Smooth muscle cell (in vitro differentiated cells): ENCODE measurements around the gene CAMTA1. TPM values are rescaled to one million over a fixed set of nuclear protein-coding genes. Genes with fewer than 3 reads are reported as not detected.

ENCODE experiments used
- DNase-seq: peaks from one replicate; lab custom pipeline; 2025; ENCODE audit not compliant: unreplicated experiment; lab: John Stamatoyannopoulos, UW
- H2AFZ ChIP-seq: fragments of 200-600 bp; sonication (generic); 2 replicates; pipeline ENCODE4 v1.6.0; 2016; ENCODE audit warnings: antibody characterized with exemption, low read depth, mild to moderate bottlenecking
- H3F3A ChIP-seq: fragments of 200-600 bp; sonication (generic); 2 replicates; pipeline ENCODE4 v1.6.0; 2017; ENCODE audit warnings: antibody characterized with exemption, low read depth
- H3K27ac ChIP-seq: fragments of 200-600 bp; sonication (generic); 2 replicates; pipeline ENCODE4 v1.5.1; 2016; ENCODE audit warnings: low read depth, mild to moderate bottlenecking
- H3K27me3 ChIP-seq: fragments of 200-600 bp; sonication (generic); 2 replicates; pipeline ENCODE4 v1.6.1; 2016; ENCODE audit warnings: low read depth, mild to moderate bottlenecking
- H3K36me3 ChIP-seq: fragments of 200-600 bp; sonication (generic); 2 replicates; pipeline ENCODE4 v1.5.1; 2016; ENCODE audit warnings: low read depth
- H3K4me1 ChIP-seq: fragments of 200-600 bp; sonication (generic); 2 replicates; pipeline ENCODE4 v1.5.1; 2016; ENCODE audit warnings: low read depth
- H3K4me2 ChIP-seq: fragments of 200-600 bp; sonication (generic); 2 replicates; pipeline ENCODE4 v1.6.0; 2016; ENCODE audit warnings: mild to moderate bottlenecking
- H3K4me3 ChIP-seq: fragments of 200-600 bp; sonication (generic); 2 replicates; pipeline ENCODE4 v1.5.1; 2016; ENCODE audit warnings: mild to moderate bottlenecking
- H3K79me2 ChIP-seq: fragments of 200-600 bp; sonication (generic); 2 replicates; pipeline ENCODE4 v1.6.0; 2016; ENCODE audit warnings: low read depth, mild to moderate bottlenecking
- H3K9ac ChIP-seq: fragments of 200-600 bp; sonication (generic); 2 replicates; pipeline ENCODE4 v1.6.0; 2016; ENCODE audit warnings: low read depth
- H3K9me3 ChIP-seq: fragments of 200-600 bp; sonication (generic); replicated peaks from 2 replicates; pipeline ENCODE4 v1.5.1; 2016; ENCODE audit warnings: low read depth
- H4K20me1 ChIP-seq: fragments of 200-600 bp; sonication (generic); 2 replicates; pipeline ENCODE4 v1.6.0; 2016; ENCODE audit warnings: low read depth
- WGBS: methylation state at CpG from one replicate; pipeline ENCODE4 v1.1.7; 2016; ENCODE audit warnings: low lambda C conversion rate; 5-methylcytosine and 5-hydroxymethylcytosine counted together
- polyA plus RNA-seq: library from polyadenylated mRNA; unstranded; fragments of >200 nt; fragmentation: Nextera tagmentation; extraction: Ambion mirVana; gene quantifications from 2 replicates; pipeline ENCODE4 v1.2.1, GENCODE V29; 2016
- total RNA-seq: library from RNA; depleted of rRNA; stranded (reverse); fragments of >200 nt; gene quantifications from 2 replicates; pipeline ENCODE4 v1.2.3, GENCODE V29; 2014
- TF ChIP-seq, protein P1 (sequence below): fragments of 200-600 bp; sonication (generic); IDR thresholded peaks from 2 replicates; pipeline ENCODE4 v1.5.1; 2017; ENCODE audit warnings: borderline replicate concordance, mild to moderate bottlenecking, antibody characterized with exemption; ENCODE audit not compliant: insufficient read depth, poor library complexity, severe bottlenecking

The CAMTA1 gene
- total and polyA plus RNA-seq, 2 experiments from 2014 or later: 139 to 145 TPM

DNA sequence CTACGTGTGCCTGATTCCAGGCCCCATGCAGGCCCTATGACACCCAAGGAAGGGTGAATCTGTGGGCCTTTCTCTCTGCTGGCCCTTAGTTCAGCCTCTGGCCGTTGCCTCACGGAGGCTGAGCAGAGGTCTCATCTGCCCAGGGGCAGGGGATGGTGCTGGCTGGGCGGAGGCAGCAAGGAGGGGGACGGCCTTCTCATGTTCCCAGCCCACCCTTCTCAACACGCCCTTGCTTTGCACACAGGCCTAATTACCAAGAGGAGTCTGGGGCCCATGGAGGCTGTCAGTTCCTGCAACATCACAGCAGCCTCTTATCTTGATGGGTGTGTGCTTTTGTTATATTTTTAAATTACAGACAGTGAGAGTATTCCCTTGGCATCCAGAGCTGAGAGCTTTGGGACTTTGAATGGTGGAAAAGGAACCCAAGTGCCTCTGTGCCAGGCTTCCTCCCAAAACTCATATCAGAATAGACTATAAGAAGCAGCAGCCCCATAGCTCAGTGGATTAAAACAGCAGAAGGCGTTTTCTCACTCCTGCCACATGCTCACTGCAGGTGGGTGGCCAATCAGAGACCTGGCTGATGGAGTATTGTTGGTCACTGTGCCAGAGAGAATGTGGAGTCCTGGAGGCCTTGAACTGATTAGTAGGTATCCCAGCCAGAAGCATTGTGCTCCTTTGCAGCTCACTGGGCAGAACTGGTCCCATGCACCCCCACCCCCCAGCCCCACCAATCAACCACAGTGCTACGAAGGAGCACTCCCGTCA, 164.9 kb downstream of the CAMTA1 start:
- H4K20me1 ChIP-seq: no peaks in the 10 kb centered on the region
- no peaks in the 10 kb centered on the region for H3K36me3 ChIP-seq
- TF ChIP-seq, protein P1, sequence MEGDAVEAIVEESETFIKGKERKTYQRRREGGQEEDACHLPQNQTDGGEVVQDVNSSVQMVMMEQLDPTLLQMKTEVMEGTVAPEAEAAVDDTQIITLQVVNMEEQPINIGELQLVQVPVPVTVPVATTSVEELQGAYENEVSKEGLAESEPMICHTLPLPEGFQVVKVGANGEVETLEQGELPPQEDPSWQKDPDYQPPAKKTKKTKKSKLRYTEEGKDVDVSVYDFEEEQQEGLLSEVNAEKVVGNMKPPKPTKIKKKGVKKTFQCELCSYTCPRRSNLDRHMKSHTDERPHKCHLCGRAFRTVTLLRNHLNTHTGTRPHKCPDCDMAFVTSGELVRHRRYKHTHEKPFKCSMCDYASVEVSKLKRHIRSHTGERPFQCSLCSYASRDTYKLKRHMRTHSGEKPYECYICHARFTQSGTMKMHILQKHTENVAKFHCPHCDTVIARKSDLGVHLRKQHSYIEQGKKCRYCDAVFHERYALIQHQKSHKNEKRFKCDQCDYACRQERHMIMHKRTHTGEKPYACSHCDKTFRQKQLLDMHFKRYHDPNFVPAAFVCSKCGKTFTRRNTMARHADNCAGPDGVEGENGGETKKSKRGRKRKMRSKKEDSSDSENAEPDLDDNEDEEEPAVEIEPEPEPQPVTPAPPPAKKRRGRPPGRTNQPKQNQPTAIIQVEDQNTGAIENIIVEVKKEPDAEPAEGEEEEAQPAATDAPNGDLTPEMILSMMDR: no peak
- no peak overlapping the region for H2AFZ ChIP-seq
- H3K9me3 ChIP-seq: no peaks in the 10 kb centered on the region
- no peak overlapping the region for H3K4me3 ChIP-seq
- H3K79me2 ChIP-seq: no peaks in the 10 kb centered on the region
- no peaks in the 10 kb centered on the region for H3K4me1 ChIP-seq
- H3K27me3 ChIP-seq: no peaks in the 10 kb centered on the region
- DNase-seq: no peak
- H3K4me2 ChIP-seq: no peak overlapping the region
- H3F3A ChIP-seq: no peaks in the 10 kb centered on the region
- 78% methylated on average over 8 of the region's 9 CpGs for WGBS
- no peak overlapping the region for H3K9ac ChIP-seq
- no peak overlapping the region for H3K27ac ChIP-seq

DNA sequence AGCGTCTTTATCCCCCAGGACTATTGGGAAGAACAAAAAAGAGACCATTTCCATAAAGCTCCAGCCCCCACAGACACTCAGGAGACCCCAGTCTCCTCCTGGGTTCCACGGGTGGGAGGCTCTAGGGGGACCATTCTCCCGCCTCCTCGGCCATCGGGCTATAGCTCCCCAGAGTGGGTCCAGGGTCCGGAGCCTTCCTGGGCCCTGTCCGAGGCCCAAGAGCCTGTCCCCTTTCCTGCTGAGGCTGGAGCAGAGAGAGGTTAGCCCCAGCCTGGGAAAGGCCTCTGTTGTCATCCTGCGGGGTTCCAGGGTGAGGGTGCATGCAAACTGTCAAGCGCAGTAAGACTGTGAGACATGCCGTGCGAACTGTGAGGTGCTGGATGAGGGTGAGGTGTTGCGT, 166.3 kb downstream of the CAMTA1 start:
- no peaks in the 10 kb centered on the region for H3K36me3 ChIP-seq
- no peak overlapping the region for H3K9ac ChIP-seq
- H3K27ac ChIP-seq: no peak overlapping the region
- DNase-seq: no peak
- H3F3A ChIP-seq: no peaks in the 10 kb centered on the region
- no peak overlapping the region for H3K4me3 ChIP-seq
- H3K27me3 ChIP-seq: no peaks in the 10 kb centered on the region
- no peak overlapping the region for H2AFZ ChIP-seq
- no peaks in the 10 kb centered on the region for H3K79me2 ChIP-seq
- 79% methylated on average over 12 of the region's 12 CpGs for WGBS
- no peak overlapping the region for H3K4me2 ChIP-seq
- H4K20me1 ChIP-seq: no peaks in the 10 kb centered on the region
- H3K9me3 ChIP-seq: no peaks in the 10 kb centered on the region
- no peaks in the 10 kb centered on the region for H3K4me1 ChIP-seq
- TF ChIP-seq, protein P1: no peak

DNA sequence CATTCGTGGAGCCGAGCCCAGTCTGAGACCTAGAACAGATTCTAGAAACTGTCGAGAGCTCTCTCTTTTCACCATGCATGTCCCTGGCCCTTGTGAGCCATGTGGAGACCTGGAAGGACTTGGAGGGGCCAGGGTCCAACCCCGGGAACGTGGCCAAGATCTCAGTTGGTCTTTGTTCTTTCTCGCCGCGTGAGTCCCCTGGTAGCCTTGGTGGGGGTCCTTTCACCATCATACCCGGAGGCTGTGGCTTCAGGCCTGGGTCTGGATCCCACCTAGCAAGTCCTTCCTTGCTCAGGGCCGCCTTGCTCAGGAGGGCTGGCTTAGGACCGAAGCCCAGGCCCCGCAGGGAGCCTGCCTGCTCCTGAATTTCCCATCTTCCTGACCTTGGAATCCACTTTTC, 168.0 kb downstream of the CAMTA1 start:
- Histone ChIP-seq H3K27ac (no peak overlapping the region), H3K27me3 (no peaks in the 10 kb centered on the region), H4K20me1 (no peaks in the 10 kb centered on the region), H2AFZ (no peak overlapping the region), H3K36me3 (no peaks in the 10 kb centered on the region), H3K4me1 (no peaks in the 10 kb centered on the region), H3K79me2 (no peaks in the 10 kb centered on the region), H3K4me2 (no peak overlapping the region), H3K4me3 (no peak overlapping the region), H3K9ac (no peak overlapping the region), H3K9me3 (no peaks in the 10 kb centered on the region), H3F3A (no peaks in the 10 kb centered on the region)
- TF ChIP-seq, protein P1: no peak
- 93% methylated on average over 12 of the region's 12 CpGs for WGBS
- no peak for DNase-seq

DNA sequence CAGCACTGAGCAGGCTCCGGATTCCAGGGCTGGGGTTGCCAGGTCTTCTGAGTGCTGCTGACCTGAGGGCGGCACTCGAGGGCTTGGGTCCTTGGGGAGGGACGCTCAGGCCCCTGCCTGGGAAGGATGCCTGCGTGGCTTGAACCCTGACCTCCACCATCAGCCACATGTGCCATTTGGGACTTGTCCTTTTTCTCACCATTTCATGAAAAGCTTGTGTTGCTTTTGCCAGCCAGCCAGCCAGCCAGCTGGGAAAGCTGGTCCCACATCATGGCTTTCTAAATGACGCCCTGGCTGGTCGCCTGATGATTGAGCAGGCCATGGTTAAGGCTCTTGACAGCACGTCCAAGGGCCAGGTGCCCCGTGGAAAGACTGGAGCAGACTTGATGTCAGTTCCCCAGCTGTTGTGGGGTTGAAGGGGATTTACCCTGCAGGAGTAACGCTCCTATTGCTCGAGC, 168.7 kb downstream of the CAMTA1 start:
- H3K27me3 ChIP-seq: no peaks in the 10 kb centered on the region
- DNase-seq: no peak
- no peaks in the 10 kb centered on the region for H3K36me3 ChIP-seq
- H2AFZ ChIP-seq: no peak overlapping the region
- H3K9me3 ChIP-seq: no peaks in the 10 kb centered on the region
- WGBS: 69% methylated on average over 11 of the region's 11 CpGs
- no peak overlapping the region for H3K27ac ChIP-seq
- no peaks in the 10 kb centered on the region for H3K4me1 ChIP-seq
- H3K4me2 ChIP-seq: no peak overlapping the region
- H3K4me3 ChIP-seq: no peak overlapping the region
- no peaks in the 10 kb centered on the region for H4K20me1 ChIP-seq
- no peaks in the 10 kb centered on the region for H3K79me2 ChIP-seq
- no peak overlapping the region for H3K9ac ChIP-seq
- TF ChIP-seq, protein P1: no peak
- H3F3A ChIP-seq: no peaks in the 10 kb centered on the region
